HepG2 (cell line): ENCODE results near the gene TP53I3. TPM values are rescaled to one million over a fixed set of nuclear protein-coding genes. Genes with fewer than 3 reads are reported as not detected.

Experiments used
- HCFC1 ChIP-seq: fragments of 150-350 bp; IDR thresholded peaks from 2 replicates; pipeline ENCODE4 v1.6.1; 2014; ENCODE audit warnings: low read depth, low read length
- MAF1 ChIP-seq: sonication (generic); formaldehyde crosslinking; IDR thresholded peaks from 2 replicates; pipeline ENCODE4 v1.5.0; 2020; ENCODE audit warnings: missing genetic modification reagents, borderline replicate concordance
- MAFK ChIP-seq, 2 experiments: IDR thresholded peaks in 1 of 2; conservative IDR thresholded peaks in 1 of 2; 2 replicates each; pipeline ENCODE4 v1.6.1; 2011; ENCODE audit warnings: improper control_type of control experiment in 2 of 2, low read length in 2 of 2
- MAZ ChIP-seq, 2 experiments: sonication (generic) in 1 of 2; formaldehyde crosslinking in 1 of 2; IDR thresholded peaks; 2 replicates each; pipeline versions ENCODE4 v1.5.0 to v1.6.1; 2012 to 2020; ENCODE audit warnings: low read depth in 2 of 2, mild to moderate bottlenecking in 2 of 2, borderline replicate concordance in 1 of 2, improper control_type of control experiment in 1 of 2, low read length in 1 of 2, missing genetic modification reagents in 1 of 2, moderate library complexity in 1 of 2
- NCOA2 ChIP-seq: sonication (generic); formaldehyde crosslinking; IDR thresholded peaks from 2 replicates; pipeline ENCODE4 v1.8.0; 2022; ENCODE audit warnings: inconsistent platforms
- RCOR2 ChIP-seq: IDR thresholded peaks from 2 replicates; pipeline ENCODE4 v1.6.1; 2016; ENCODE audit warnings: missing biosample characterization, missing genetic modification reagents
- SRSF4 ChIP-seq: fragments of 200-400 bp; formaldehyde crosslinking; IDR thresholded peaks from one replicate; pipeline ENCODE4 v1.6.1; 2018; ENCODE audit warnings: mild to moderate bottlenecking, low read depth, low read length, moderate library complexity; ENCODE audit not compliant: poor library complexity, severe bottlenecking
- ZNF331 ChIP-seq: sonication (generic); formaldehyde crosslinking; IDR thresholded peaks from 2 replicates; pipeline ENCODE4 v1.4.0; 2020; ENCODE audit warnings: missing genetic modification reagents
- ZNF558 ChIP-seq: sonication (generic); formaldehyde crosslinking; IDR thresholded peaks from 2 replicates; pipeline ENCODE4 v1.9.0; 2022; ENCODE audit warnings: mild to moderate bottlenecking, missing genetic modification reagents, borderline replicate concordance
- ZNF775 ChIP-seq: sonication (generic); formaldehyde crosslinking; IDR thresholded peaks from 2 replicates; pipeline ENCODE4 v1.4.0; 2020; ENCODE audit warnings: missing genetic modification reagents, mild to moderate bottlenecking, moderate library complexity, borderline replicate concordance
- polyA plus RNA-seq, 8 experiments: library from polyadenylated mRNA; depleted of rRNA in 3 of 8; stranded (reverse) in 7 of 8; unstranded in 1 of 8; fragments of >200 nt; fragmentation: Illumina TruSeq in 4 of 8; extraction: Trizol in 4 of 8; gene quantifications; 2 replicates each; pipeline versions ENCODE4 v1.2.1 to v1.2.3, GENCODE V29; 2011 to 2016; ENCODE audit warnings: low read depth in 4 of 8, missing spikeins in 1 of 8, mixed read lengths in 1 of 8; ENCODE audit not compliant: insufficient read depth in 1 of 8
- total RNA-seq, 5 experiments: library from RNA; depleted of rRNA; stranded (reverse); fragments of >200 nt; fragmentation: Illumina TruSeq; extraction: Trizol; gene quantifications; 2 replicates each; pipeline ENCODE4 v1.2.3, GENCODE V29; 2016; ENCODE audit warnings: low read depth in 1 of 5
- TF ChIP-seq, protein P1 (sequence below): IDR thresholded peaks from 2 replicates; pipeline ENCODE4 v1.6.1; 2016; ENCODE audit warnings: low read depth, missing genetic modification reagents, missing compliant biosample characterization
- TF ChIP-seq, protein P2 (sequence below): sonication (generic); formaldehyde crosslinking; IDR thresholded peaks from 2 replicates; pipeline ENCODE4 v1.4.0; 2020; ENCODE audit warnings: missing genetic modification reagents, mild to moderate bottlenecking, borderline replicate concordance
- TF ChIP-seq, protein P3 (sequence below): sonication (generic); formaldehyde crosslinking; IDR thresholded peaks from 2 replicates; pipeline ENCODE4 v1.4.0; 2020; ENCODE audit warnings: missing genetic modification reagents
- TF ChIP-seq, protein P4 (sequence below): sonication (generic); formaldehyde crosslinking; IDR thresholded peaks from 2 replicates; pipeline ENCODE4 v1.4.0; 2020; ENCODE audit warnings: missing genetic modification reagents

Gene TP53I3
- total and polyA plus RNA-seq, 2 of the 13 experiments (the other 11 are each of a cell fraction or from before 2014, with no cell fraction given), result 25.0 to 44.1 TPM

DNA sequence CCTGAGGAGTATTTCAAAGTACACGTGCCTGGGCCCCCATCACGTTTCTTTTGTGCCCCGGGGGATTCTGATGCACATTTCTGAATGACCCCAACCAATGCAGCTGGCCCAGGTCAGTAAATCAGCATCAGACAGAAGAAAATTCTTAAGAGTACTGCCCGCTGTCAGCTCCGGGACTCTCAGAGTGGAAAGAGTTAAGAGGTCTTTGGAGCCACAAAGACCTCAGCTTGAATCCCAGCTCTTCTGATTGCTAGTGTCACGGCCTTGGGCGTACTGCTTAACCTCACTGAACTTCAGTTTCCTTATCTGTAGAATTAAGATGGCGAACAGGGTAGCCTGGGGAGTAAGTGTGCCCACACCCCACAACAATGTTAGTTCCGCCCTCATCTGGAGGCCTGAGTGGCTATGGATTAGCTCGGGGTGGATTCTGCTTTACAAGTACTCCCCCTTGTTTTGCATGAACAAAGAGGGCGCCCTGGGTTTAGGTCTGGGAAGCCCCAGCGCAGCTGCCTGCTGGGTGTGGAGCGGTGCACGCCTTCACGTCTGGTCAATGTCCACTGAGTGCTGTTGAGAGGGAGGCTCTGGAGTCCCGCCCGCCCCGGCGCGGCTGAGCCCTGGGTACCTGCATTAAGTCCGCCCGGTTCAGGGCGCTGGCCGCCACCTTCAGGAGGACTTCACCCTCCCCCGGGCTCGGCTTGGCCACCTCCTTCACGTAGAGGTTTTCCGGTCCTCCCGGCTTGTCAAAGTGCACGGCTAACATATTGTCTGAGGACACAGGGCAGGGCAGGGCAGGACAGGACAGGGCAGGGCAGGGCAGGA lies 858 bp downstream of the TP53I3 start (continued):
- TF ChIP-seq, protein P1, sequence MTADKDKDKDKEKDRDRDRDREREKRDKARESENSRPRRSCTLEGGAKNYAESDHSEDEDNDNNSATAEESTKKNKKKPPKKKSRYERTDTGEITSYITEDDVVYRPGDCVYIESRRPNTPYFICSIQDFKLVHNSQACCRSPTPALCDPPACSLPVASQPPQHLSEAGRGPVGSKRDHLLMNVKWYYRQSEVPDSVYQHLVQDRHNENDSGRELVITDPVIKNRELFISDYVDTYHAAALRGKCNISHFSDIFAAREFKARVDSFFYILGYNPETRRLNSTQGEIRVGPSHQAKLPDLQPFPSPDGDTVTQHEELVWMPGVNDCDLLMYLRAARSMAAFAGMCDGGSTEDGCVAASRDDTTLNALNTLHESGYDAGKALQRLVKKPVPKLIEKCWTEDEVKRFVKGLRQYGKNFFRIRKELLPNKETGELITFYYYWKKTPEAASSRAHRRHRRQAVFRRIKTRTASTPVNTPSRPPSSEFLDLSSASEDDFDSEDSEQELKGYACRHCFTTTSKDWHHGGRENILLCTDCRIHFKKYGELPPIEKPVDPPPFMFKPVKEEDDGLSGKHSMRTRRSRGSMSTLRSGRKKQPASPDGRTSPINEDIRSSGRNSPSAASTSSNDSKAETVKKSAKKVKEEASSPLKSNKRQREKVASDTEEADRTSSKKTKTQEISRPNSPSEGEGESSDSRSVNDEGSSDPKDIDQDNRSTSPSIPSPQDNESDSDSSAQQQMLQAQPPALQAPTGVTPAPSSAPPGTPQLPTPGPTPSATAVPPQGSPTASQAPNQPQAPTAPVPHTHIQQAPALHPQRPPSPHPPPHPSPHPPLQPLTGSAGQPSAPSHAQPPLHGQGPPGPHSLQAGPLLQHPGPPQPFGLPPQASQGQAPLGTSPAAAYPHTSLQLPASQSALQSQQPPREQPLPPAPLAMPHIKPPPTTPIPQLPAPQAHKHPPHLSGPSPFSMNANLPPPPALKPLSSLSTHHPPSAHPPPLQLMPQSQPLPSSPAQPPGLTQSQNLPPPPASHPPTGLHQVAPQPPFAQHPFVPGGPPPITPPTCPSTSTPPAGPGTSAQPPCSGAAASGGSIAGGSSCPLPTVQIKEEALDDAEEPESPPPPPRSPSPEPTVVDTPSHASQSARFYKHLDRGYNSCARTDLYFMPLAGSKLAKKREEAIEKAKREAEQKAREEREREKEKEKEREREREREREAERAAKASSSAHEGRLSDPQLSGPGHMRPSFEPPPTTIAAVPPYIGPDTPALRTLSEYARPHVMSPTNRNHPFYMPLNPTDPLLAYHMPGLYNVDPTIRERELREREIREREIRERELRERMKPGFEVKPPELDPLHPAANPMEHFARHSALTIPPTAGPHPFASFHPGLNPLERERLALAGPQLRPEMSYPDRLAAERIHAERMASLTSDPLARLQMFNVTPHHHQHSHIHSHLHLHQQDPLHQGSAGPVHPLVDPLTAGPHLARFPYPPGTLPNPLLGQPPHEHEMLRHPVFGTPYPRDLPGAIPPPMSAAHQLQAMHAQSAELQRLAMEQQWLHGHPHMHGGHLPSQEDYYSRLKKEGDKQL, result no peak
- TF ChIP-seq ZNF558 (CRISPR knock-in tag) (0 out of 2 replicates have a peak, but pooled peaks have one; percentile 84), ZNF331 (CRISPR knock-in tag) (peak; percentile 83), SRSF4 (no peak), HCFC1 (no peak), RCOR2 (CRISPR knock-in tag) (peak; percentile 74), ZNF775 (CRISPR knock-in tag) (no peak), MAF1 (CRISPR knock-in tag) (no peak), MAFK (conservative IDR thresholded peaks at IDR 0.05 in 1 of 2, IDR thresholded peaks at IDR 0.05 in 1 of 2; ENCODE audit: low read length in 2 of 2) (no peak), MAZ (IDR thresholded peaks at IDR 0.05; ENCODE audit: borderline replicate concordance, low read depth, low read length) (no peak), MAZ (CRISPR knock-in tag; IDR thresholded peaks at IDR 0.05; ENCODE audit: low read depth) (no peak; the same call in 1 of the 2 replicates), NCOA2 (CRISPR knock-in tag) (peak; percentile 34; the same call in 1 of the 2 replicates)
- TF ChIP-seq, protein P2, sequence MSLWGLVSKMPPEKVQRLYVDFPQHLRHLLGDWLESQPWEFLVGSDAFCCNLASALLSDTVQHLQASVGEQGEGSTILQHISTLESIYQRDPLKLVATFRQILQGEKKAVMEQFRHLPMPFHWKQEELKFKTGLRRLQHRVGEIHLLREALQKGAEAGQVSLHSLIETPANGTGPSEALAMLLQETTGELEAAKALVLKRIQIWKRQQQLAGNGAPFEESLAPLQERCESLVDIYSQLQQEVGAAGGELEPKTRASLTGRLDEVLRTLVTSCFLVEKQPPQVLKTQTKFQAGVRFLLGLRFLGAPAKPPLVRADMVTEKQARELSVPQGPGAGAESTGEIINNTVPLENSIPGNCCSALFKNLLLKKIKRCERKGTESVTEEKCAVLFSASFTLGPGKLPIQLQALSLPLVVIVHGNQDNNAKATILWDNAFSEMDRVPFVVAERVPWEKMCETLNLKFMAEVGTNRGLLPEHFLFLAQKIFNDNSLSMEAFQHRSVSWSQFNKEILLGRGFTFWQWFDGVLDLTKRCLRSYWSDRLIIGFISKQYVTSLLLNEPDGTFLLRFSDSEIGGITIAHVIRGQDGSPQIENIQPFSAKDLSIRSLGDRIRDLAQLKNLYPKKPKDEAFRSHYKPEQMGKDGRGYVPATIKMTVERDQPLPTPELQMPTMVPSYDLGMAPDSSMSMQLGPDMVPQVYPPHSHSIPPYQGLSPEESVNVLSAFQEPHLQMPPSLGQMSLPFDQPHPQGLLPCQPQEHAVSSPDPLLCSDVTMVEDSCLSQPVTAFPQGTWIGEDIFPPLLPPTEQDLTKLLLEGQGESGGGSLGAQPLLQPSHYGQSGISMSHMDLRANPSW (CRISPR knock-in tag), result 0 out of 2 replicates have a peak, but pooled peaks have one; percentile 93
- TF ChIP-seq, protein P3, sequence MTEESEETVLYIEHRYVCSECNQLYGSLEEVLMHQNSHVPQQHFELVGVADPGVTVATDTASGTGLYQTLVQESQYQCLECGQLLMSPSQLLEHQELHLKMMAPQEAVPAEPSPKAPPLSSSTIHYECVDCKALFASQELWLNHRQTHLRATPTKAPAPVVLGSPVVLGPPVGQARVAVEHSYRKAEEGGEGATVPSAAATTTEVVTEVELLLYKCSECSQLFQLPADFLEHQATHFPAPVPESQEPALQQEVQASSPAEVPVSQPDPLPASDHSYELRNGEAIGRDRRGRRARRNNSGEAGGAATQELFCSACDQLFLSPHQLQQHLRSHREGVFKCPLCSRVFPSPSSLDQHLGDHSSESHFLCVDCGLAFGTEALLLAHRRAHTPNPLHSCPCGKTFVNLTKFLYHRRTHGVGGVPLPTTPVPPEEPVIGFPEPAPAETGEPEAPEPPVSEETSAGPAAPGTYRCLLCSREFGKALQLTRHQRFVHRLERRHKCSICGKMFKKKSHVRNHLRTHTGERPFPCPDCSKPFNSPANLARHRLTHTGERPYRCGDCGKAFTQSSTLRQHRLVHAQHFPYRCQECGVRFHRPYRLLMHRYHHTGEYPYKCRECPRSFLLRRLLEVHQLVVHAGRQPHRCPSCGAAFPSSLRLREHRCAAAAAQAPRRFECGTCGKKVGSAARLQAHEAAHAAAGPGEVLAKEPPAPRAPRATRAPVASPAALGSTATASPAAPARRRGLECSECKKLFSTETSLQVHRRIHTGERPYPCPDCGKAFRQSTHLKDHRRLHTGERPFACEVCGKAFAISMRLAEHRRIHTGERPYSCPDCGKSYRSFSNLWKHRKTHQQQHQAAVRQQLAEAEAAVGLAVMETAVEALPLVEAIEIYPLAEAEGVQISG (CRISPR knock-in tag), result peak; percentile 13
- TF ChIP-seq, protein P4, sequence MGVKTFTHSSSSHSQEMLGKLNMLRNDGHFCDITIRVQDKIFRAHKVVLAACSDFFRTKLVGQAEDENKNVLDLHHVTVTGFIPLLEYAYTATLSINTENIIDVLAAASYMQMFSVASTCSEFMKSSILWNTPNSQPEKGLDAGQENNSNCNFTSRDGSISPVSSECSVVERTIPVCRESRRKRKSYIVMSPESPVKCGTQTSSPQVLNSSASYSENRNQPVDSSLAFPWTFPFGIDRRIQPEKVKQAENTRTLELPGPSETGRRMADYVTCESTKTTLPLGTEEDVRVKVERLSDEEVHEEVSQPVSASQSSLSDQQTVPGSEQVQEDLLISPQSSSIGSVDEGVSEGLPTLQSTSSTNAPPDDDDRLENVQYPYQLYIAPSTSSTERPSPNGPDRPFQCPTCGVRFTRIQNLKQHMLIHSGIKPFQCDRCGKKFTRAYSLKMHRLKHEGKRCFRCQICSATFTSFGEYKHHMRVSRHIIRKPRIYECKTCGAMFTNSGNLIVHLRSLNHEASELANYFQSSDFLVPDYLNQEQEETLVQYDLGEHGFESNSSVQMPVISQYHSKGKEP (CRISPR knock-in tag), result no peak
